IMR-90 (cell line): Measurements from ENCODE around the gene PPM1D.

Source experiments
- CEBPB ChIP-seq: IDR thresholded peaks from 2 replicates; pipeline ENCODE4 v1.6.1; 2012; ENCODE audit warnings: low read depth, low read length, improper control_type of control experiment
- CTCF ChIP-seq: conservative IDR thresholded peaks from 2 replicates; pipeline ENCODE4 v1.5.1; 2012; ENCODE audit warnings: mild to moderate bottlenecking, low read depth, low read length, improper control_type of control experiment
- ELK1 ChIP-seq: fragments of 150-350 bp; IDR thresholded peaks from 2 replicates; pipeline ENCODE4 v1.6.1; 2016; ENCODE audit warnings: low read depth, mild to moderate bottlenecking, low read length, moderate library complexity, borderline replicate concordance
- MAFK ChIP-seq: IDR thresholded peaks from 2 replicates; pipeline ENCODE4 v1.6.1; 2012; ENCODE audit warnings: low read depth, low read length, improper control_type of control experiment
- MXI1 ChIP-seq: IDR thresholded peaks from 2 replicates; pipeline ENCODE4 v1.6.1; 2012; ENCODE audit warnings: low read depth, mild to moderate bottlenecking, low read length, moderate library complexity, borderline replicate concordance
- POLR2A ChIP-seq: IDR thresholded peaks from 2 replicates; pipeline ENCODE4 v1.6.1; 2012; ENCODE audit warnings: mild to moderate bottlenecking, low read depth, low read length
- RCOR1 ChIP-seq: IDR thresholded peaks from 2 replicates; pipeline ENCODE4 v1.6.1; 2012; ENCODE audit warnings: mild to moderate bottlenecking, low read length, improper control_type of control experiment; ENCODE audit not compliant: insufficient replicate concordance
- RFX5 ChIP-seq: IDR thresholded peaks from 2 replicates; pipeline ENCODE4 v1.8.0; 2012; ENCODE audit warnings: low read depth, mild to moderate bottlenecking, low read length, moderate library complexity

- TF ChIP-seq CEBPB (no peak), CTCF (no peak), POLR2A (no peak), ELK1 (no peak), RCOR1 (no peak), MXI1 (no peak), RFX5 (no peak), MAFK (no peak)
Measured at GRCh38 chr17:60675997-60676396, 76.0 kb downstream of the PPM1D start.
